Psoas muscle (tissue), 8 donors: ENCODE results near the gene UBE2E2. TPM values are rescaled to one million over a fixed set of nuclear protein-coding genes. Genes with fewer than 3 reads are reported as not detected.

Experiments
- ATAC-seq, 4 donors: fragments of 200-7000 bp; cut with Tn5 transposase; one replicate each; pipeline ENCODE4 v1.9.1; 2020; ENCODE audit warnings: moderate library complexity in 3 of 4, mild to moderate bottlenecking in 2 of 4
- DNase-seq, 2 donors: peaks; one replicate each; pipeline ENCODE4 v3.0.0-alpha.2; 2020
- H3K27ac ChIP-seq: fragments of 200-600 bp; one replicate; pipeline ENCODE4 v1.8.0; 2022
- H3K27me3 ChIP-seq, 3 donors: fragments of 200-600 bp in 1 of 3; one replicate each; pipeline versions ENCODE4 v1.6.1 to v1.8.0; 2013 to 2022; ENCODE audit warnings: low read length in 2 of 3, mild to moderate bottlenecking in 2 of 3, moderate library complexity in 1 of 3; ENCODE audit not compliant: insufficient read depth in 3 of 3
- H3K36me3 ChIP-seq, 2 donors: fragments of 200-600 bp in 1 of 2; one replicate each; pipeline versions ENCODE4 v1.6.1 to v1.8.0; 2013 to 2022; ENCODE audit warnings: low read depth in 1 of 2, mild to moderate bottlenecking in 1 of 2, moderate library complexity in 1 of 2; ENCODE audit not compliant: insufficient read depth in 1 of 2
- H3K4me1 ChIP-seq: fragments of 200-600 bp; one replicate; pipeline ENCODE4 v1.8.0; 2022
- H3K4me3 ChIP-seq: fragments of 200-600 bp; one replicate; pipeline ENCODE4 v1.8.0; 2022; ENCODE audit warnings: mild to moderate bottlenecking
- H3K9me3 ChIP-seq: fragments of 200-600 bp; one replicate; pipeline ENCODE4 v1.8.0; 2022
- CTCF ChIP-seq: fragments of 200-600 bp; IDR thresholded peaks from one replicate; pipeline ENCODE4 v1.8.0; 2022; ENCODE audit warnings: antibody characterized with exemption
- WGBS, 3 donors: extraction: QIAGEN DNeasy Blood & Tissue Kit; methylation state at CpG; one replicate each; pipeline versions ENCODE4 v1.1.6 to v1.1.7; 2013; 5-methylcytosine and 5-hydroxymethylcytosine counted together
- intact Hi-C, 2 donors: fragments of 100-400 bp; cut with DNase I; formaldehyde crosslinking; loops; one replicate each; pipeline versions ENCODE4 v1.11.0 to v1.14.2; 2022
- polyA plus RNA-seq, 3 donors: library from polyadenylated mRNA; stranded (reverse); fragments of 200-250 nt; gene quantifications; one replicate each; pipeline ENCODE4 v1.2.3, GENCODE V29; 2013
- total RNA-seq, 4 donors: library from RNA; stranded (reverse); fragmentation: NEBNext Ultra II Directional in 2 of 4; extraction: Animal tissue kit (Norgen Biotek cat#: 25700) in 2 of 4; gene quantifications; one replicate each; pipeline versions ENCODE4 v1.2.1 to v1.2.4, GENCODE V29; 2021 to 2023
- donor health status: healthy with polysubstance abuse.
- donor health status: DM: no; HTN: no; CAD: no; lungs with moderate emphysema.
- donor health status: Bipolar disorder and iron deficiency.
- donor health status: healthy.
- donor health status: DM: yes; HTN: yes; CAD: no.
- donor health status: DM: no; HTN: no; CAD: no.
- donor health status: DM: no; HTN: no; CAD: no.
- donor health status: DM: yes; HTN: yes; CAD: no.

The UBE2E2 gene
- total and polyA plus RNA-seq, 7 donors: 12.9 to 38.2 (median 34.0) TPM

- no peaks in the 10 kb centered on the region for H3K27me3 ChIP-seq
- ATAC-seq: no peak
- H3K27ac ChIP-seq: no peak overlapping the region
- H3K36me3 ChIP-seq: no peaks in the 10 kb centered on the region
- no peak for DNase-seq
- intact Hi-C loops: no loop called here
- no peaks in the 10 kb centered on the region for H3K9me3 ChIP-seq
- H3K4me3 ChIP-seq: no peak overlapping the region
- no peak for TF ChIP-seq CTCF
- 81 to 90% (median 83%) methylated on average over 8 of the region's 8 CpGs for WGBS, 3 donors
- H3K4me1 ChIP-seq: peaks cover 9% of the 10 kb centered on the region
These were observed 404.2 kb downstream of the UBE2E2 start for GRCh38 chr3:23607184-23607847.

DNA sequence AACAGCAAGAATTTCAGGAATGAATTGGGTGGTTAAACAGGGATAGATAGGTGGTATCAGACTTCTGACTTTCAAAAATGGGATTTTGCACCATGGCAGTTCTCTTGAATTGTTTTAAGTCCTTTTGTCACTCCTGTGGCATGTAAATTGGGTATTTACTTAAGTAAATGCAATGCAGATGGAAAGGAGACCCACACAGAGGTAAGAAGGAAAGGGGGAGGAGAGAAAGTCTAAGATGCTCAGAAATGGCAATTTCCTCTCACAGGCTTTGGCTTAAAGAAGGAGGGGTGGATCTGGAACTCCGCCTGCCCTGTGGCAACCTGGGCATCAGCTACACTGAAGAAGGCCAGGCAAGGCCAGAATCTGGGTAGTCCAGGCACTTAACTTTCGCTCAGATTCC, 405.5 kb downstream of the UBE2E2 start:
- no peak for ATAC-seq
- 94 to 100% (median 99%) methylated on average over 2 of the region's 2 CpGs for WGBS, 3 donors
- DNase-seq: no peak

DNA sequence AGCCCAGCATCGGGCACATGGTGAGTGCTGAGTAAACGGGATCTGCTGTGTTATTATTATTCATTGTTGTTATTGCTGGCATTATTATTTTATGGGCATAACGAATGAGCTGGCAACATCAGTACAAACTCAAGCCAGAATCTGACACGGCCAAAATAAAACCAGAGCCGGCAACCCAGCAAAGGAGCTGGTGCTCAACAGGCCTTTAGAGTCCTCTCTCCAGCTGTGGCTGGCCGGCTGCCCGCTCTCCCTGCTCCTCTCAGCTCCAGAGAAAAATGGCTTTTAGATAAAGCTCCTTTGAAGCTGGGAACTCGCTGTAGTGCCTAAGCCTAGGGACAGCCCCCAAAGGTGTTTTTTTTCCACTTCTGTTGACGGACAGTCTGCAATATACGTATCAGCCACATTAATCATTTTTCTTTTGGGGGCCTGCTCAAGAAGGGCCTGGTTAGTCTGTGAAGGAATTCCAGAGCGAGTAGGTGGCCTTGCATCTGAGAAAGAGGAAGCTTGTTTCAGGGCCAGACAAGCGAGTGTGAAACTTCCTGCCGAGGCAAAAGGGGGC, 408.7 kb downstream of the UBE2E2 start:
- H3K9me3 ChIP-seq: no peaks in the 10 kb centered on the region
- DNase-seq: peak; percentile 57 to 80
- no peak for TF ChIP-seq CTCF
- H3K4me1 ChIP-seq: peaks cover 9% of the 10 kb centered on the region
- H3K27ac ChIP-seq: peak overlapping the region; percentile 36
- H3K4me3 ChIP-seq: peak overlapping the region; percentile 28
- no peaks in the 10 kb centered on the region for H3K27me3 ChIP-seq
- WGBS, 3 donors: 19 to 30% (median 22%) methylated on average over 13 of the region's 13 CpGs
- ATAC-seq: peak in 3 of 4 donors; percentile 37 to 73 (median 45)
- intact Hi-C loops: no loop called here
- no peaks in the 10 kb centered on the region for H3K36me3 ChIP-seq

More for the DNA sequence above, 405.5 kb downstream of the UBE2E2 start:
- Histone ChIP-seq H3K27ac (no peak overlapping the region), H3K4me3 (no peak overlapping the region), H3K36me3 (no peaks in the 10 kb centered on the region), H3K9me3 (no peaks in the 10 kb centered on the region), H3K4me1 (peaks cover 9% of the 10 kb centered on the region), H3K27me3 (no peaks in the 10 kb centered on the region)
- no peak for TF ChIP-seq CTCF
- intact Hi-C loops: no loop called here

DNA sequence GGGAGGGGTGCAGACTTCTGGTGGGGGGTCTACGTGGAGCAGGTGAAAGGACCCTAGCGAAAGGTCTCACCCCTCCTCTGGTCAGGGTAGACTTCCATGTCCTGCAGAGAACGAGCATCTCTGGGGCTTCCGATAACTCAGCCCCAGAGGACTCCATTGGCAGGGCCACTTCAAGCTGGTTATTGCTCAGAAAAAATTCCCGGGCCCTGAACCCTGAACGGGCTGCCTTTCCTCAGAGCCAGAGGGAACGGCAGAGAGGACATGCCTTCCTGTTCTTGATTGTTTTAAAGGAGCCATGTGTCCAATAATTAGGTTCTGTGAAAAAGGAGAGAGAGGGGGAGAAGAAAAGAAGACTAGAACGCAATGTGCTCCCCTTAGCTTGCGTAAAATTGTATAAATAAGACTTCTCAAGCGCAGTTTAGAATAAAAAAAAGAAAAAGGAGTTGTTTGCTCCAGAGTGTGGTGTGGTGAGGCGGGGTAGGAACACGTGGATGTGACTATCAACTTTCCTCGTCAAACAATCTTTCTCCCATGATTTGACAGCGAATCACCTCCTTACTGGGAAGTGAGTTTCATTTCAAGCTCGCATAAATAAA, 409.3 kb downstream of the UBE2E2 start:
- Histone ChIP-seq H3K4me1 (peaks cover 9% of the 10 kb centered on the region), H3K9me3 (no peaks in the 10 kb centered on the region), H3K4me3 (peak overlapping the region; percentile 28), H3K36me3 (no peaks in the 10 kb centered on the region), H3K27me3 (no peaks in the 10 kb centered on the region), H3K27ac (peak overlapping the region; percentile 36)
- 48 to 52% (median 50%) methylated on average over 15 of the region's 15 CpGs for WGBS, 3 donors
- TF ChIP-seq CTCF: no peak
- intact Hi-C loops: no loop called here
- ATAC-seq (peak in 3 of 4 donors; percentile 11 to 58 (median 36)), DNase-seq (peak in 1 of 2 donors; percentile 52)
